ENCODE data around the gene AKAP14.
"Not testable (repeated sequence)": the region's sequence is repeated elsewhere in the genome, so short reads cannot be mapped to it uniquely, and the experiment has no call there.

The AKAP14 gene

GRCh38 chrX:119899125-119899524 is 3.4 kb downstream of the AKAP14 start:
- DNase-seq (ENCODE audit: extremely low read depth, low read depth): no peak
- no peak for TF ChIP-seq CTCF (IDR thresholded peaks at IDR 0.05; ENCODE audit: low read depth, low read length)

DNA sequence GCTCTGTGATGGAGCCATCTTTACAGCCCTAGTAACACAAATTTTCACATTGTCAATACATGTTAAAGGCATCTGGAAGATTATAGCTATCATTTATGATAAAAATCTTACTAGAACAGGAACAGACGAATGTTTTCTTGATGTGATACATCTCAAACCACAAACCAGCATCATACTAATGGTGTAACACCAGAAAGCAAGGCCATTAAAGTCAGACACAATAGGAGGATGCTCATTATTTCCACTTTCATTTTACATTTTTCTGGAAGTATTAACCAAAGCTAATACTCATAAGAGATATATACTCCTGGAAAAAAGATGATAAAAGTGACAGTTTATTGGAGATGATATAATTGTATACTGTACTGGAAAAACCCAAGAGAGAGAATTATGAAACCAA is 5.3 kb downstream of the AKAP14 start:
- no peak for DNase-seq (ENCODE audit: extremely low read depth, low read depth)
- TF ChIP-seq CTCF (IDR thresholded peaks at IDR 0.05; ENCODE audit: low read depth, low read length): no peak

- no peak for DNase-seq (ENCODE audit: extremely low read depth, low read depth)
- TF ChIP-seq CTCF (IDR thresholded peaks at IDR 0.05; ENCODE audit: low read depth, low read length): no peak
Observed at GRCh38 chrX:119916310-119916709, 20.6 kb downstream of the AKAP14 start.

DNA sequence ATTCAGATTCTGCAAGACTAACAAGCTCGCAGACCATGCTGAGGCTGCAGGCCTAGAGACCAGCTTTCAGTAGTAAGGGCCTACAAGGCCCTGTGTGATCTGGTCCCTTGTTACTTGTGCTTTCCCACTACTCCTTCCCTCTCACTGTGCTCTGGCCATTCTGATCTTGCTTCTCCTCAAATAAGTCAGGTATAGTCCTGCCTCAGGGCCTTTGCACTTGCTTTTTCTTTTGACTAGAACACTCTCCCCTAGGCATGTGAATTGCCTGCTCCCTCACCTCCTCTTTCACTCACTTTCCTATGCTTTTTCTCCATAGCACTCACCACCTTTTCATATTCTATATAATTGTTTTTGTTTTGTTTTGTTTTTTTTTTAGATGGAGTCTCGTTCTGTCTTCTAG is 22.2 kb downstream of the AKAP14 start:
- no peak for DNase-seq (ENCODE audit: extremely low read depth, low read depth)
- TF ChIP-seq CTCF (IDR thresholded peaks at IDR 0.05; ENCODE audit: low read depth, low read length): no peak

DNA sequence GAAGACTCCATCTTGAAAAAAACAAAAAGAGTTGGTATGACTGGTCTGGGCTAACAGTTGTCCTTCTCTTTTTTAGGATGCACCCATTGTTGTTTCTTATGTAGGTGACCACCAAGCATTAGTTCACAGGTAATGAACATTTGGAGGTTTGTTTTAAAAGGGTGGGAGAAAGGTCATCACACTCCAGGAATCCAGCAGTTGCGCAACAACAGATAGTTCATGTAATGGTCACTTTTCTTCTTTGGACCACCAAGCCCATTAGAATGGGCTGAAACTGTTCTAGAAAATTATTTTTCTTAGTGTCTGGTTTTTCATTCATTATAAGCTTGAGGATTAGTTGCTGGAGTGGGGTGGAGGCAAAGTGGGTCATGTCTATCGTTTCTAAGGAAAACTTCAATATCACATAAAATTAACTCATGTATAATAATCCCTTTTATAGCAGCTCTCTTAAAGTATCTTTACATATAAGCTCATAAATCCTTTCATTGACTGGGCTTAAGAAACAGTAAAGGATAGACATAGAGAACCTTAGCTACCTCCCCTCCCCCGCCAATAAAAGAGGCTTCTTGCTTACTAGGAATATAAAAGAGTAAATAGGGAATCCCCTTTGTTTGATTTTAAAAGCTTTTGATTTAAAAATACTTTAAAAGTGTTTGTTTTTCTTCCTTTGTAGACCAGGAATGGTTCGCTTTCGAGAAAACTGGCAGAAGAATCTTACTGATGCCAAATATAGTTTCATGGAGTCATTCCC is 24.3 kb downstream of the AKAP14 start:
- TF ChIP-seq CTCF (IDR thresholded peaks at IDR 0.05; ENCODE audit: low read depth, low read length): no peak
- no peak for DNase-seq (ENCODE audit: extremely low read depth, low read depth)

GRCh38 chrX:119922391-119922790 is 26.7 kb downstream of the AKAP14 start:
- not testable (repeated sequence) for DNase-seq (ENCODE audit: extremely low read depth, low read depth)

DNA sequence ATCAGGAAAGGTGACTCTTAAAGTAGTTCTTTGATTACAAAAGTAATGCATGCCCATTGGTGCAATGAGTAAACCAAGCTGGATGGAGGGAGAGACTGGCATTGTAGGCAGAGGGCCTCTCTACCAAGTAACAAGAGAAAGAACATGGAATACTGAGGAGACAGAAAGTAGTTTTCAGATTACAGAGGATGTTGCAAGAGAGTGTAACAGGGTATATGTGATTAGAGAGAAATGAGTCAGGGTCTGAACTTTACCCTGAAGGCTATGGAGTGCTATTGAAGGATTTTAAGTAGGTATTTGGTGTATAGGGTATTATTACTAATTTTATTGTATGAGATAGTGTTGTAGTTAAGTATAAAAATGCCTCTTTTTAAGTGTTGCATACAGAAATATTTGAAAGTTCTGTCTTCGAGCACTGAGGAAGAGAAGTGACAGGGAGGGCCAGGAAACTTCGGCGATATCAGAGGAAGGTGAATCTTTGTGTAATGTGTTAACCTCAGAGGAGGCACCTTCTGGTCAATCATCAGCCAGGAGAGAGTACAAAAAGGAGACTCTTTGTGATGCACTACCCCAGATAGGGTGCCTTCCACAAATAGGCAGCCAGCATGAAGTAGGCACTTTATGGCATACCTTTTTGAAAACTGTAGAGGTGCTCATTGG is 39.7 kb downstream of the AKAP14 start:
- no peak for TF ChIP-seq CTCF (IDR thresholded peaks at IDR 0.05; ENCODE audit: low read depth, low read length)
- no peak for DNase-seq (ENCODE audit: extremely low read depth, low read depth)
